ENCODE results near the gene TMEM108.

The TMEM108 gene

DNA sequence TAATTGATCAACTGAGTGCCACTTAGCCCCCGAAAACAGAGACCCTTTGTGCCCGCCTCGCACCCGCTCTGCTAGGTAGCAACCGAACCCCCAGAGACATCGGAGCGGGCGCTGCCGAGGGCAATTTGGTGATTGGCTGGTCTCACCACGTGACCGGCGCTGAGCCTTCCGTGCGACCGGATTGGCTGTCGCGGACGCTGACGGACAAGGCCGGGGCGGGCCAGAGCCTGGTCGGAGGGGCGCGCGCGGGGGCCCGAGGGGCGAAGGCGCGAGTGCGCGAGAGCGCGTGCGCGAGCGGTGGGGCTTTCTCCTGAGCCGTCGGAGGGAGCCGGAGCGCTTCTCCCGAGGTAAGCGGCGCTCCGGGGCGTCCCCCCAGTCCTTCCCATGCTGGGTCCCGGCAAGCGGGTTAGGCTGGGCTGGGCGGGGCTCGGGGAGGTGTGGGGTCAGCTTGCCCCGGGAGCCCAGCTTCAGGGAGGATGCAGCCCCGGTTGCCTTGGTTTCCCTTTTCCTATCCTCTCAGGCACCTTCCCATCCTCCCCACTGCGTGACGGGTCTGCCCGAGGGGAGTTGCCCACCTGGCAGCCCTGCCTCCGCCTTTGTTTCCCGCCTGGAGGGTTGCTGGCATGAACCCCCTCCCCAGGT, at the start of gene TMEM108 (continued):
- TF ChIP-seq, protein P1, sequence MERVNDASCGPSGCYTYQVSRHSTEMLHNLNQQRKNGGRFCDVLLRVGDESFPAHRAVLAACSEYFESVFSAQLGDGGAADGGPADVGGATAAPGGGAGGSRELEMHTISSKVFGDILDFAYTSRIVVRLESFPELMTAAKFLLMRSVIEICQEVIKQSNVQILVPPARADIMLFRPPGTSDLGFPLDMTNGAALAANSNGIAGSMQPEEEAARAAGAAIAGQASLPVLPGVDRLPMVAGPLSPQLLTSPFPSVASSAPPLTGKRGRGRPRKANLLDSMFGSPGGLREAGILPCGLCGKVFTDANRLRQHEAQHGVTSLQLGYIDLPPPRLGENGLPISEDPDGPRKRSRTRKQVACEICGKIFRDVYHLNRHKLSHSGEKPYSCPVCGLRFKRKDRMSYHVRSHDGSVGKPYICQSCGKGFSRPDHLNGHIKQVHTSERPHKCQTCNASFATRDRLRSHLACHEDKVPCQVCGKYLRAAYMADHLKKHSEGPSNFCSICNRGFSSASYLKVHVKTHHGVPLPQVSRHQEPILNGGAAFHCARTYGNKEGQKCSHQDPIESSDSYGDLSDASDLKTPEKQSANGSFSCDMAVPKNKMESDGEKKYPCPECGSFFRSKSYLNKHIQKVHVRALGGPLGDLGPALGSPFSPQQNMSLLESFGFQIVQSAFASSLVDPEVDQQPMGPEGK (tag by site-specific recombination; IDR thresholded peaks at IDR 0.05) = peak; percentile 80
- TF ChIP-seq ZNF155 (tag by site-specific recombination; IDR thresholded peaks at IDR 0.05) = no peak
- TF ChIP-seq, protein P2, sequence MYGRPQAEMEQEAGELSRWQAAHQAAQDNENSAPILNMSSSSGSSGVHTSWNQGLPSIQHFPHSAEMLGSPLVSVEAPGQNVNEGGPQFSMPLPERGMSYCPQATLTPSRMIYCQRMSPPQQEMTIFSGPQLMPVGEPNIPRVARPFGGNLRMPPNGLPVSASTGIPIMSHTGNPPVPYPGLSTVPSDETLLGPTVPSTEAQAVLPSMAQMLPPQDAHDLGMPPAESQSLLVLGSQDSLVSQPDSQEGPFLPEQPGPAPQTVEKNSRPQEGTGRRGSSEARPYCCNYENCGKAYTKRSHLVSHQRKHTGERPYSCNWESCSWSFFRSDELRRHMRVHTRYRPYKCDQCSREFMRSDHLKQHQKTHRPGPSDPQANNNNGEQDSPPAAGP (tag by site-specific recombination; IDR thresholded peaks at IDR 0.05) = 0 out of 2 replicates have a peak, but pooled peaks have one; percentile 24
- no peak for TF ChIP-seq ZNF426 (tag by site-specific recombination; IDR thresholded peaks at IDR 0.05)
- no peak for TF ChIP-seq ZNF530 (tag by site-specific recombination; IDR thresholded peaks at IDR 0.05; ENCODE audit: low read depth)
- no peak for TF ChIP-seq ZNF629 (tag by site-specific recombination; IDR thresholded peaks at IDR 0.05)
- no peak for TF ChIP-seq ZNF561 (tag by site-specific recombination; IDR thresholded peaks at IDR 0.05; ENCODE audit: borderline replicate concordance)
- no peak for TF ChIP-seq ZNF132 (tag by site-specific recombination; IDR thresholded peaks at IDR 0.05; ENCODE audit: borderline replicate concordance)
- TF ChIP-seq ZNF670 (tag by site-specific recombination; IDR thresholded peaks at IDR 0.05; ENCODE audit: low read depth) = no peak
- peak; percentile 56; the same call in 1 of the 2 replicates for TF ChIP-seq ZBTB20 (tag by site-specific recombination; IDR thresholded peaks at IDR 0.05)
- no peak for TF ChIP-seq ZNF529 (tag by site-specific recombination; IDR thresholded peaks at IDR 0.05; ENCODE audit: insufficient replicate concordance)
- peak; percentile 21; the same call in 1 of the 2 replicates for TF ChIP-seq KLF8 (tag by site-specific recombination; IDR thresholded peaks at IDR 0.05)
- TF ChIP-seq, protein P3, sequence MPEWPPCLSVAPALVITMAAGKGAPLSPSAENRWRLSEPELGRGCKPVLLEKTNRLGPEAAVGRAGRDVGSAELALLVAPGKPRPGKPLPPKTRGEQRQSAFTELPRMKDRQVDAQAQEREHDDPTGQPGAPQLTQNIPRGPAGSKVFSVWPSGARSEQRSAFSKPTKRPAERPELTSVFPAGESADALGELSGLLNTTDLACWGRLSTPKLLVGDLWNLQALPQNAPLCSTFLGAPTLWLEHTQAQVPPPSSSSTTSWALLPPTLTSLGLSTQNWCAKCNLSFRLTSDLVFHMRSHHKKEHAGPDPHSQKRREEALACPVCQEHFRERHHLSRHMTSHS (tag by site-specific recombination; IDR thresholded peaks at IDR 0.05) = no peak
- no peak for TF ChIP-seq RBAK (tag by site-specific recombination; IDR thresholded peaks at IDR 0.05)
- TF ChIP-seq ZNF610 (tag by site-specific recombination; IDR thresholded peaks at IDR 0.05; ENCODE audit: borderline replicate concordance) = no peak
- TF ChIP-seq, protein P4, sequence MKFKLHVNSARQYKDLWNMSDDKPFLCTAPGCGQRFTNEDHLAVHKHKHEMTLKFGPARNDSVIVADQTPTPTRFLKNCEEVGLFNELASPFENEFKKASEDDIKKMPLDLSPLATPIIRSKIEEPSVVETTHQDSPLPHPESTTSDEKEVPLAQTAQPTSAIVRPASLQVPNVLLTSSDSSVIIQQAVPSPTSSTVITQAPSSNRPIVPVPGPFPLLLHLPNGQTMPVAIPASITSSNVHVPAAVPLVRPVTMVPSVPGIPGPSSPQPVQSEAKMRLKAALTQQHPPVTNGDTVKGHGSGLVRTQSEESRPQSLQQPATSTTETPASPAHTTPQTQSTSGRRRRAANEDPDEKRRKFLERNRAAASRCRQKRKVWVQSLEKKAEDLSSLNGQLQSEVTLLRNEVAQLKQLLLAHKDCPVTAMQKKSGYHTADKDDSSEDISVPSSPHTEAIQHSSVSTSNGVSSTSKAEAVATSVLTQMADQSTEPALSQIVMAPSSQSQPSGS (tag by site-specific recombination; IDR thresholded peaks at IDR 0.05; ENCODE audit: low read depth) = no peak
- TF ChIP-seq ZNF354C (tag by site-specific recombination; IDR thresholded peaks at IDR 0.05; ENCODE audit: borderline replicate concordance, low read depth) = no peak
- TF ChIP-seq OSR2 (tag by site-specific recombination; IDR thresholded peaks at IDR 0.05) = no peak
- TF ChIP-seq ZNF701 (tag by site-specific recombination; IDR thresholded peaks at IDR 0.05) = no peak
- no peak for TF ChIP-seq ZNF202 (tag by site-specific recombination; IDR thresholded peaks at IDR 0.05; ENCODE audit: borderline replicate concordance)
- TF ChIP-seq KLF10 (tag by site-specific recombination; IDR thresholded peaks at IDR 0.05) = no peak; the same call in 1 of the 2 replicates
- peak; percentile 89 for TF ChIP-seq ZNF777 (tag by site-specific recombination; IDR thresholded peaks at IDR 0.05; ENCODE audit: borderline replicate concordance)
- TF ChIP-seq, protein P5, sequence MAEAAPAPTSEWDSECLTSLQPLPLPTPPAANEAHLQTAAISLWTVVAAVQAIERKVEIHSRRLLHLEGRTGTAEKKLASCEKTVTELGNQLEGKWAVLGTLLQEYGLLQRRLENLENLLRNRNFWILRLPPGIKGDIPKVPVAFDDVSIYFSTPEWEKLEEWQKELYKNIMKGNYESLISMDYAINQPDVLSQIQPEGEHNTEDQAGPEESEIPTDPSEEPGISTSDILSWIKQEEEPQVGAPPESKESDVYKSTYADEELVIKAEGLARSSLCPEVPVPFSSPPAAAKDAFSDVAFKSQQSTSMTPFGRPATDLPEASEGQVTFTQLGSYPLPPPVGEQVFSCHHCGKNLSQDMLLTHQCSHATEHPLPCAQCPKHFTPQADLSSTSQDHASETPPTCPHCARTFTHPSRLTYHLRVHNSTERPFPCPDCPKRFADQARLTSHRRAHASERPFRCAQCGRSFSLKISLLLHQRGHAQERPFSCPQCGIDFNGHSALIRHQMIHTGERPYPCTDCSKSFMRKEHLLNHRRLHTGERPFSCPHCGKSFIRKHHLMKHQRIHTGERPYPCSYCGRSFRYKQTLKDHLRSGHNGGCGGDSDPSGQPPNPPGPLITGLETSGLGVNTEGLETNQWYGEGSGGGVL (tag by site-specific recombination; IDR thresholded peaks at IDR 0.05) = peak; percentile 54; the same call in 1 of the 2 replicates
- no peak for TF ChIP-seq ZNF404 (tag by site-specific recombination; IDR thresholded peaks at IDR 0.05)
- TF ChIP-seq, protein P6, sequence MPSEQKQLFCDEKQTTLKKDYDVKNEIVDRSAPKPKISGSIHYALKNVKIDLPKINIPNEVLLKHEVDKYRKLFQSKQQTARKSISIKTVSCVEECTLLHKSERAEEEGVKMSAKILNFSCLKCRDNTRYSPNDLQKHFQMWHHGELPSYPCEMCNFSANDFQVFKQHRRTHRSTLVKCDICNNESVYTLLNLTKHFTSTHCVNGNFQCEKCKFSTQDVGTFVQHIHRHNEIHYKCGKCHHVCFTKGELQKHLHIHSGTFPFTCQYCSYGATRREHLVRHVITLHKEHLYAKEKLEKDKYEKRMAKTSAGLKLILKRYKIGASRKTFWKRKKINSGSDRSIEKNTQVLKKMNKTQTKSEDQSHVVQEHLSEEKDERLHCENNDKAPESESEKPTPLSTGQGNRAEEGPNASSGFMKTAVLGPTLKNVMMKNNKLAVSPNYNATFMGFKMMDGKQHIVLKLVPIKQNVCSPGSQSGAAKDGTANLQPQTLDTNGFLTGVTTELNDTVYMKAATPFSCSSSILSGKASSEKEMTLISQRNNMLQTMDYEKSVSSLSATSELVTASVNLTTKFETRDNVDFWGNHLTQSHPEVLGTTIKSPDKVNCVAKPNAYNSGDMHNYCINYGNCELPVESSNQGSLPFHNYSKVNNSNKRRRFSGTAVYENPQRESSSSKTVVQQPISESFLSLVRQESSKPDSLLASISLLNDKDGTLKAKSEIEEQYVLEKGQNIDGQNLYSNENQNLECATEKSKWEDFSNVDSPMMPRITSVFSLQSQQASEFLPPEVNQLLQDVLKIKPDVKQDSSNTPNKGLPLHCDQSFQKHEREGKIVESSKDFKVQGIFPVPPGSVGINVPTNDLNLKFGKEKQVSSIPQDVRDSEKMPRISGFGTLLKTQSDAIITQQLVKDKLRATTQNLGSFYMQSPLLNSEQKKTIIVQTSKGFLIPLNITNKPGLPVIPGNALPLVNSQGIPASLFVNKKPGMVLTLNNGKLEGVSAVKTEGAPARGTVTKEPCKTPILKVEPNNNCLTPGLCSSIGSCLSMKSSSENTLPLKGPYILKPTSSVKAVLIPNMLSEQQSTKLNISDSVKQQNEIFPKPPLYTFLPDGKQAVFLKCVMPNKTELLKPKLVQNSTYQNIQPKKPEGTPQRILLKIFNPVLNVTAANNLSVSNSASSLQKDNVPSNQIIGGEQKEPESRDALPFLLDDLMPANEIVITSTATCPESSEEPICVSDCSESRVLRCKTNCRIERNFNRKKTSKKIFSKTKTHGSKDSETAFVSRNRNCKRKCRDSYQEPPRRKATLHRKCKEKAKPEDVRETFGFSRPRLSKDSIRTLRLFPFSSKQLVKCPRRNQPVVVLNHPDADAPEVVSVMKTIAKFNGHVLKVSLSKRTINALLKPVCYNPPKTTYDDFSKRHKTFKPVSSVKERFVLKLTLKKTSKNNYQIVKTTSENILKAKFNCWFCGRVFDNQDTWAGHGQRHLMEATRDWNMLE (tag by site-specific recombination; conservative IDR thresholded peaks at IDR 0.05; ENCODE audit: low read depth) = no peak

Measured in HEK293 (cell line).